Ovary (tissue), 9 donors: ENCODE results near the gene TMEM50A. TPM values are rescaled to one million over a fixed set of nuclear protein-coding genes. Genes with fewer than 3 reads are reported as not detected.
"Not testable (repeated sequence)": the region's sequence is repeated elsewhere in the genome, so short reads cannot be mapped to it uniquely, and the experiment has no call there.

Source experiments
- DNase-seq, 5 donors: peaks; one replicate each; pipeline ENCODE4 v3.0.0-alpha.2; 2019 to 2020
- H3K27ac ChIP-seq, 2 donors: fragments of 200-600 bp; one replicate each; pipeline versions ENCODE4 v1.5.1 to v1.8.0; 2019 to 2022
- H3K27me3 ChIP-seq: fragments of 200-600 bp; one replicate; pipeline ENCODE4 v1.8.0; 2022
- H3K36me3 ChIP-seq: fragments of 200-600 bp; sonication (generic); one replicate; pipeline ENCODE4 v1.5.1; 2019
- H3K4me1 ChIP-seq: one replicate; pipeline ENCODE4 v1.8.1; 2013; ENCODE audit warnings: mild to moderate bottlenecking, moderate library complexity; ENCODE audit not compliant: insufficient read depth
- H3K4me3 ChIP-seq: fragments of 200-600 bp; sonication (generic); one replicate; pipeline ENCODE4 v1.5.1; 2017
- H3K9me3 ChIP-seq, 2 donors: fragments of 200-600 bp in 1 of 2; sonication (generic) in 1 of 2; one replicate each; pipeline versions ENCODE4 v1.5.1 to v1.8.1; 2013 to 2019; ENCODE audit warnings: mild to moderate bottlenecking in 1 of 2, moderate library complexity in 1 of 2
- WGBS, 3 donors: extraction: QIAGEN DNeasy Blood & Tissue Kit in 1 of 3; methylation state at CpG; one replicate each; pipeline versions ENCODE4 v1.1.5 to v1.1.7; 2013 to 2017; 5-methylcytosine and 5-hydroxymethylcytosine counted together
- intact Hi-C, 4 donors: fragments of 100-400 bp; cut with DNase I; formaldehyde crosslinking; loops; one replicate each; pipeline versions ENCODE4 v1.11.0 to v1.15.1; 2022 to 2023
- polyA plus RNA-seq, 2 donors: library from polyadenylated mRNA; stranded (reverse); fragments of 200-250 nt in 1 of 2; fragments of 350-450 nt in 1 of 2; fragmentation: Illumina TruSeq in 1 of 2; extraction: RNeasy Lipid Tissue Mini Kit (QIAGEN cat#74804) in 1 of 2; gene quantifications; one replicate each; pipeline ENCODE4 v1.2.3, GENCODE V29; 2013 to 2014
- total RNA-seq, 7 donors: library from RNA; depleted of rRNA in 2 of 7; stranded (reverse); fragments of >200 nt in 2 of 7; fragmentation: NEBNext Ultra II Directional in 3 of 7; extraction: Animal tissue kit (Norgen Biotek cat#: 25700) in 3 of 7; gene quantifications; one replicate each; pipeline versions ENCODE4 v1.1.0 to v1.2.4, GENCODE V29; 2016 to 2023
- donor health status: DM: no; HTN: no; CAD: no; lungs with moderate emphysema.
- donor health status: DM: no; HTN: no; CAD: no.
- donor health status: Bipolar disorder and iron deficiency.
- donor health status: DM: yes; HTN: yes; CAD: no.
- donor health status: DM: no; HTN: no; CAD: no.
- donor health status: DM: yes; HTN: yes; CAD: no.

Gene TMEM50A
- total and polyA plus RNA-seq, 9 donors, result 50.0 to 140 (median 59.8) TPM

DNA sequence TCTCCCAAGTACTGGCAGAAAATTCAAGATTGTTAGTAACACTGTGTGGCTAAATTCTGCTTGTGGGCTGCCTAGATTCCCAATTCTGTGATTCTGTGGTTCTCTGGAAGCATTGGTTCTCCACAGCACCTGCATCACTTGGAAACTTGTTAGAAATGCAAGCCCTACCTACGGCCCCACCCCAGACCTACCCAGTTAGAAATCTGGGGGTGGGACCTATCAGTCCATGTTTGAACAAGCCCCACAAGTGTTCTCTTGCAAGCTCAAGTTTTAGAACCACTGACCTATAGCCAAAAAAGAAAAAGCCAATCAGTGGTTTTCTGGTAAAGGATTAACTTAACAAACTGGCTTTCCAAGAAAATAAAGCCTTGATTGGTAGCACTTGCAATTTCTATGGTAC lies 30.0 kb upstream of the TMEM50A start:
- H3K4me3 ChIP-seq, H3K27ac ChIP-seq, intact Hi-C loops, H3K4me1 ChIP-seq, H3K36me3 ChIP-seq, H3K9me3 ChIP-seq, H3K27me3 ChIP-seq, DNase-seq: not testable (repeated sequence)
- no CpG with 5 or more reads among the region's 1 CpG for WGBS, 3 donors

GRCh38 chr1:25309085-25309484 lies 29.0 kb upstream of the TMEM50A start:
- DNase-seq, H3K27me3 ChIP-seq, H3K4me1 ChIP-seq, H3K9me3 ChIP-seq, H3K36me3 ChIP-seq, intact Hi-C loops, H3K4me3 ChIP-seq, H3K27ac ChIP-seq: not testable (repeated sequence)
- WGBS, 3 donors, result 43 to 77% (median 74%) methylated on average over 1 of the region's 1 CpG

DNA sequence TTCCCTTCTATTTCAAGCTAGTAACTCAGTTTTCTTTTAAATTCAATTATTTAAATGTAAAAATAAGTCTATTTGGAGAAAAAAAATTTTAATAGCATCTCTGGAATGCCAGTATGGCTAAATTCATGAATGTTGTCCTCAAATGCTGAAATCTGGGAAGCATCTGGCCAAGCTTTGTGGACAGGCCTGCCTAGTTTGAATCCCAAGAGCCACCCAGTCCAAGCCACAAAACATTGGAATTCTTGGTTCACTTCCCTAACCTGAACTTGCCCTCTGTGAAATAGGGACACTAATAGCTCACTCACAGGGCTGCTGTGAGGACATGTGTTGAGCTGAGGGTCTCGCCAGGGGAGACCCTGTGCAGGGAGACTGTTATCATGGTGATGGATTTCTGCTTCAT lies 28.6 kb upstream of the TMEM50A start:
- H3K4me3 ChIP-seq, intact Hi-C loops, H3K36me3 ChIP-seq, DNase-seq, H3K27me3 ChIP-seq, H3K4me1 ChIP-seq, H3K27ac ChIP-seq, H3K9me3 ChIP-seq: not testable (repeated sequence)
- WGBS, 3 donors, result 75 to 100% (median 96%) methylated on average over 1 of the region's 1 CpG

GRCh38 chr1:25312806-25313470 lies 25.2 kb upstream of the TMEM50A start:
- not testable (repeated sequence) for H3K27ac ChIP-seq, H3K4me3 ChIP-seq, H3K36me3 ChIP-seq

DNA sequence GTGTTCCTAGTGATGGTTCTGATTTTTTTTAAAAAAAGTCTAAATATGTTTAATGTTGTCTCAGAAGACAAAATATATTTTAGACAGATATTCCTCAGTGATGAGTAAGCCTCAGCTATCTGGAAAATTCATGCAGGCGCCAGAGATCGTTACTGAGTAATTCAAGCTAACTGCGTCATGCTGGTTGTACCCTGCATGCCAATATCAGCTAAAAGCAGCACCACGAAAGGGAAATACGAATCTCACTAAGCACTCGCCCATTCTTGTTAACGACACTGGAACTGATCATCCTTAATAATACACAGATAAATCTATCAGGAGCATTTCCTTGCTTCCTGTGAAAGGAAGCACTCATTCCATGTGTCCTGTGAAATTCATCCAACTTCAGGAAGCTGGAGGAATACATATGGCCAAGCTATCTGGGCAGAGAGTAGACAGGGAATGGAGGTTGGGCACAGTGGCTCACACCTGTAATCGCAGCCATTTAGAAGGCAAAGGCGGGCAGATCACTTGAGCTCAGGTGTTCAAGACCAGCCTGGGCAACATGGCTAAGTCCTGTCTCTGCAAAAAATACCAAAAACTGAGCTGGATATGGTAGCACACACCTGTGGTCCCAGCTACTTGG lies 17.7 kb upstream of the TMEM50A start:
- H3K4me3 ChIP-seq, H3K27me3 ChIP-seq, H3K36me3 ChIP-seq, intact Hi-C loops, H3K9me3 ChIP-seq, H3K4me1 ChIP-seq: not testable (repeated sequence)
- WGBS, 3 donors, result 40 to 50% (median 45%) methylated on average over 9 of the region's 9 CpGs
- peak overlapping the region in 1 of 2 donors; percentile 64 for H3K27ac ChIP-seq
- peak in 1 of 5 donors; percentile 43 for DNase-seq

More at GRCh38 chr1:25312806-25313470, 25.2 kb upstream of the TMEM50A start:
- H3K27me3 ChIP-seq, DNase-seq, H3K9me3 ChIP-seq, intact Hi-C loops, H3K4me1 ChIP-seq: not testable (repeated sequence)

DNA sequence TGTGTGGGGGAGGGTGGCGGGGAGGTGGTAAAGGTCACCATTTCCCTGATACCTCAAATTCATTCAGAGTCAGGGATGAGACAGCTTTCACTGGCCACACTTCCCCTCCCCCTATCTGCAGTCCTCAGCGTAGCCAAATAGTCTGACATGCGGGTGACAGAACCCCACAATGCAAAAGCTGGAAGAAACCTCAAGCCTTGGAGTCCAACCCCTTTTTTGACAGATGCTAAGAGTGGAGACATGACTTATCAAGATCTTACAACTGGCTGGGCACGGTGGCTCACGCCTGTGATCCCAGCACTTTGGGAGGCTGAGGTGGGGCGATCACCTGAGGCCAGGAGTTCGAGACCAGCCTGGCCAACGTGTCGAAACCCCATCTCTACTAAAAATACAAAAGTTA lies 16.0 kb upstream of the TMEM50A start:
- H3K27me3 ChIP-seq, intact Hi-C loops, H3K4me3 ChIP-seq, DNase-seq, H3K36me3 ChIP-seq, H3K9me3 ChIP-seq, H3K4me1 ChIP-seq, H3K27ac ChIP-seq: not testable (repeated sequence)
- WGBS, 3 donors, result 89 to 97% (median 91%) methylated on average over 8 to 9 of the region's 9 CpGs

- DNase-seq, H3K36me3 ChIP-seq, intact Hi-C loops, H3K27ac ChIP-seq, H3K4me1 ChIP-seq, H3K9me3 ChIP-seq, H3K4me3 ChIP-seq, H3K27me3 ChIP-seq: not testable (repeated sequence)
- 80 to 100% (median 94%) methylated on average over 3 of the region's 3 CpGs for WGBS, 3 donors
Measured at GRCh38 chr1:25324407-25324806, 13.7 kb upstream of the TMEM50A start.

DNA sequence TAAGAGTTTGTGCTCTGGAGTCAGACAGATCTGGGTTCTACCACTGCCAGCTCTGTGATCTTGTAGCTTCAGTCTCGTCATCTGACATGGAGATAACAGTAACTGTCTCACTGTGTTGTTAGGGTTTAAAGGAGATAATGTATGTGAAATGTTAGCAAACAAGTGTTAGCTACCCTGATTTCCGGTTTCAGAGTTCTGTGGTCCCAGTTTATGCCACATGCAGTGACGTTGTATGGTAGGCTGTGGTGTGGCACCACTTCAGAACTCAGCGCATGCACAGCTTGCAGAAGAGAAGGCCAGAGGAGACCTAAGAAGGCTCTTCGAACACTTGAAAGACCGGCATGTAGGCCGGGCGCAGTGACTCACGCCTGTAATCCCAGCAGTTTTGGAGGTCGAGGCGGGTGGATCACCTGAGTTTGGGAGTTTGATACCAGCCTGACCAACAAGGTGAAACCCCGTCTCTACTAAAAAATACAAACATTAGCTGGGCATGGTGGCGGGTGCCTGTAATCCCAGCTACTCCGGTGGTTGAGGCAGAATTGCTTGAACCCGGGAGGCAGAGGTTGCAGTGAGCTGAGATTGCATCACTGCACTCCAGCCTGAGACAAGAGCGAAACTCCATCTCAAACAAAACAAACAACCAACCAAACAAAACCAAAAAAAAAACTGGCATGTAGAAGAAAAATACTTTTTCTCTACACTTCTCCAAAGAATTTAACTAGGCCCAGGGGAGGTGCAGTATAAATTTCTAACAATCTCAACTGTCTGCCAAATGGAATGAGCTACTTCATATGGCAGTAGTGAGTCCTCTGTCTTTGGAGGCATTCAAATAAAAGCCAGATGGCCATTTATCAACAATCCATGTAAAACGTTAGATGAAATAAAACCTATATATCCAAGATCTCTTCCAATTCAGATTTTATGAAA lies 10.0 kb upstream of the TMEM50A start:
- WGBS, 3 donors, result no CpG with 5 or more reads among the region's 17 CpGs

GRCh38 chr1:25328791-25329185 lies 9.3 kb upstream of the TMEM50A start:
- 7 to 13% (median 13%) methylated on average over 4 of the region's 4 CpGs for WGBS, 3 donors
- H3K9me3 ChIP-seq, intact Hi-C loops: not testable (repeated sequence)

More for the DNA sequence above, 10.0 kb upstream of the TMEM50A start:
- H3K4me1 ChIP-seq, H3K27ac ChIP-seq, H3K36me3 ChIP-seq, DNase-seq, intact Hi-C loops, H3K4me3 ChIP-seq, H3K9me3 ChIP-seq, H3K27me3 ChIP-seq: not testable (repeated sequence)

GRCh38 chr1:25329336-25329735 lies 8.8 kb upstream of the TMEM50A start:
- H3K27me3 ChIP-seq, H3K36me3 ChIP-seq, H3K4me1 ChIP-seq, H3K4me3 ChIP-seq, intact Hi-C loops, H3K27ac ChIP-seq, H3K9me3 ChIP-seq, DNase-seq: not testable (repeated sequence)
- WGBS, 3 donors, result 70 to 80% (median 72%) methylated on average over 5 of the region's 5 CpGs

More at GRCh38 chr1:25328791-25329185, 9.3 kb upstream of the TMEM50A start:
- H3K4me3 ChIP-seq, H3K4me1 ChIP-seq, H3K36me3 ChIP-seq, H3K27ac ChIP-seq, H3K27me3 ChIP-seq, DNase-seq: not testable (repeated sequence)

DNA sequence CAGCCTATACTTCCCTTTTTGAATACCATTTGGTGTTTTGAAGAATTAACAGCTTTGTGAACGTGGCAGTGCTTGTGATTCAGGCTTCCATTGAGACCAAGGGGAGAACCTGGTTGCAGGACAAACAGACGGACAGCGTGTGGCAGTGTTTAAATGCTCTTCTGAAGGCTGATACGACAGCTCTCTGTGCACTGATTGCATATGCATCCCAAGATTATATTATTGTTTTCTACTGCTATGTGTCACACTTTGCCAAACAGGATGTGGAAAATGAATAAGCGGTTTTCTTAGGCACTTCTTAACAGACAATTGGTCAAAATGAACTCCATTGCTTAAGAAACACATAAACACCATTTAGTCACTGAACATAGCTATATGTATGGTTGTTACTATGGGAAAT lies 8.2 kb upstream of the TMEM50A start:
- H3K27ac ChIP-seq, H3K36me3 ChIP-seq, H3K9me3 ChIP-seq, intact Hi-C loops, H3K4me3 ChIP-seq, H3K4me1 ChIP-seq, H3K27me3 ChIP-seq, DNase-seq: not testable (repeated sequence)
- 19 to 52% (median 44%) methylated on average over 2 to 5 of the region's 5 CpGs for WGBS, 3 donors
